Mesothelial cell of epicardium (in vitro differentiated cells): ENCODE data around the gene RUNX3. TPM values are rescaled to one million over a fixed set of nuclear protein-coding genes. Genes with fewer than 3 reads are reported as not detected.

Source experiments
- DNase-seq, 2 experiments: peaks; one replicate each; pipeline ENCODE4 v3.0.0; 2021; ENCODE audit warnings: low spot score in 2 of 2; ENCODE audit not compliant: unreplicated experiment in 2 of 2
- H3K27ac Mint-ChIP-seq: 2 replicates; pipeline ENCODE4 v1.8.0; 2021; ENCODE audit warnings: mixed read lengths
- H3K27me3 Mint-ChIP-seq: 2 replicates; pipeline ENCODE4 v1.8.0; 2021; ENCODE audit warnings: low read depth, mixed read lengths
- H3K36me3 Mint-ChIP-seq: 2 replicates; pipeline ENCODE4 v1.8.0; 2021; ENCODE audit warnings: mixed read lengths
- H3K4me1 Mint-ChIP-seq: 2 replicates; pipeline ENCODE4 v1.8.0; 2021; ENCODE audit warnings: mixed read lengths
- H3K4me3 Mint-ChIP-seq: 2 replicates; pipeline ENCODE4 v1.8.0; 2021; ENCODE audit warnings: mild to moderate bottlenecking, moderate library complexity, mixed read lengths
- H3K9me3 Mint-ChIP-seq: 2 replicates; pipeline ENCODE4 v1.8.0; 2021; ENCODE audit warnings: mixed read lengths
- total RNA-seq: library from RNA; stranded (reverse); gene quantifications from 3 replicates; pipeline ENCODE4 v1.2.1, GENCODE V29; 2021
- TF ChIP-seq, protein P1 (sequence below): fragments of 200-600 bp; sonication (generic); IDR thresholded peaks from one replicate; pipeline ENCODE4 v1.5.0; 2021; ENCODE audit warnings: antibody characterized with exemption; ENCODE audit not compliant: unreplicated experiment

The RUNX3 gene
- total RNA-seq, 1 donor from 2014 or later = 0.13 TPM

DNA sequence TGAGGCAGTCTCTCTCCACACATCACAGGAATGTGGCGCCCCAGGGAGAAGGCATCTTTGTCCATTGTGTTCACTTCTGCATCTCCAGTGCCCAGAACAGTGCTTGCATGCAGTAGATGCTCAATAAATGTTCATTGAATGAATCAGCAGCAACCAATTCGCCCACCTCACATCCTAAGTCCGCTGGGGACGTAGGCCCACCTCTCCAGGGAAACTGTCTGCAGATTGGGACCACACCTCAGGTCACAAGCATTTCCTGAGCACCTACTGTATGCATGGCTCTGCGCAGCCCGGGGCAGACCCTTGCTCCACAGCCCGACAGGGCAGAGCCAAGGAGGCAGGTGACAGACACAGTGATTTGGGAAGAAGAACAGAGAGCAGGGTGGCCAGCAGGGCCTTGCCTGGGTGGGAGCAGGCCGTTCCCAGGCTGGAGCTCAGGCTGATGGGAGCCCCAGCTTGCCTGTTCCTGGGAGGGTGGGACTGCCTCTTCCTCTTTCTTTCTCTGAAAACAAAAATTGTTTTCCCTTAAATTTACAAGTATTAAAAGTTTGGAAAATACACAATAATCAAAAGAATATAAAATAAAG is 25.8 kb upstream of the RUNX3 start:
- no peaks in the 10 kb centered on the region for H3K27me3 Mint-ChIP-seq
- no peaks in the 10 kb centered on the region for H3K9me3 Mint-ChIP-seq
- DNase-seq = no peak

DNA sequence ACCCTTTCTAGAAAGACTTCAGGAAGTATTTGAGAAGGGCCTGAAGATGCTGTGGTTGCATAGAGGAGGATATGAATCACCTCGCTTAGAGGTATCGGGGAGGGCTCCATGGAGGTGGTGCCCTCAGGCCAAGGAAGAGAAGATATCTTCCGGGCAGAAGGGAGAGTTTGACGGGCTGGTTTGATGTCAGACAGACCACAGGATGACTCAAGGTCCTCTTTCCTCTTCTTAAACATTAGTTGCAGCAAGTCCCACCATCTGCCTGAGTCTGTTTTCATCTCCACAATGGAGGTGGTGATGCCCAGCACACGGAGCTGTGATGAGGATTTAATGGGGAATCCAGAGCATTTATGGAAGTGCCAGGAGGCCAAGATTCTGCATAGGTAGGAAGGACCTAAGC is 25.1 kb upstream of the RUNX3 start:
- Mint-ChIP-seq H3K4me3 (no peak overlapping the region), H3K27me3 (no peaks in the 10 kb centered on the region)
- TF ChIP-seq, protein P1, sequence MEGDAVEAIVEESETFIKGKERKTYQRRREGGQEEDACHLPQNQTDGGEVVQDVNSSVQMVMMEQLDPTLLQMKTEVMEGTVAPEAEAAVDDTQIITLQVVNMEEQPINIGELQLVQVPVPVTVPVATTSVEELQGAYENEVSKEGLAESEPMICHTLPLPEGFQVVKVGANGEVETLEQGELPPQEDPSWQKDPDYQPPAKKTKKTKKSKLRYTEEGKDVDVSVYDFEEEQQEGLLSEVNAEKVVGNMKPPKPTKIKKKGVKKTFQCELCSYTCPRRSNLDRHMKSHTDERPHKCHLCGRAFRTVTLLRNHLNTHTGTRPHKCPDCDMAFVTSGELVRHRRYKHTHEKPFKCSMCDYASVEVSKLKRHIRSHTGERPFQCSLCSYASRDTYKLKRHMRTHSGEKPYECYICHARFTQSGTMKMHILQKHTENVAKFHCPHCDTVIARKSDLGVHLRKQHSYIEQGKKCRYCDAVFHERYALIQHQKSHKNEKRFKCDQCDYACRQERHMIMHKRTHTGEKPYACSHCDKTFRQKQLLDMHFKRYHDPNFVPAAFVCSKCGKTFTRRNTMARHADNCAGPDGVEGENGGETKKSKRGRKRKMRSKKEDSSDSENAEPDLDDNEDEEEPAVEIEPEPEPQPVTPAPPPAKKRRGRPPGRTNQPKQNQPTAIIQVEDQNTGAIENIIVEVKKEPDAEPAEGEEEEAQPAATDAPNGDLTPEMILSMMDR = no peak

More for the DNA sequence above, 25.8 kb upstream of the RUNX3 start:
- Mint-ChIP-seq H3K4me3 (no peak overlapping the region), H3K4me1 (no peaks in the 10 kb centered on the region), H3K36me3 (no peaks in the 10 kb centered on the region), H3K27ac (no peak overlapping the region)
- TF ChIP-seq, protein P1 = no peak

DNA sequence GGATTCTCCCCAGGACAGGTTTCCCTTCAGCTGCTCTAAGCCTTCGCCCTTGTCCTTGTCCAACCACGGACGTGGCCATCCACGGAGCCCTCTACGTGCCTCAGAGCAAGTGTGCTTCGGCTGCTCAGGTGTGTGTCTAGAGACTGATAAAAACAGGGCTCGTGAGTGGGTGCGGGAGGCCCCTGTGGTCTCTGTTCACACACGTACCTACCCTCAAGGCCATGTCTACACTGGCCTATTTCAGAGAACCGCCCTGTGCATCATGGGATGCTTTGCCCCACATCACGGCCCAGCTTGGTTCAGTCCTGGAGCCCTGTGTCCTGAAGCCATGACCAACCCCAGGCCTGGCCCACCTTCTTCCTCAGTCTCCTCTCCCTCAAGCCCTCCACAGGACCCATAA is 24.6 kb upstream of the RUNX3 start:
- DNase-seq = no peak
- Mint-ChIP-seq H3K27ac (no peak overlapping the region), H3K4me1 (no peaks in the 10 kb centered on the region), H3K9me3 (no peaks in the 10 kb centered on the region), H3K4me3 (no peak overlapping the region), H3K27me3 (no peaks in the 10 kb centered on the region), H3K36me3 (no peaks in the 10 kb centered on the region)
- TF ChIP-seq, protein P1 = no peak

More for the DNA sequence above, 25.1 kb upstream of the RUNX3 start:
- DNase-seq = no peak
- Mint-ChIP-seq H3K36me3 (no peaks in the 10 kb centered on the region), H3K27ac (no peak overlapping the region), H3K9me3 (no peaks in the 10 kb centered on the region), H3K4me1 (no peaks in the 10 kb centered on the region)

DNA sequence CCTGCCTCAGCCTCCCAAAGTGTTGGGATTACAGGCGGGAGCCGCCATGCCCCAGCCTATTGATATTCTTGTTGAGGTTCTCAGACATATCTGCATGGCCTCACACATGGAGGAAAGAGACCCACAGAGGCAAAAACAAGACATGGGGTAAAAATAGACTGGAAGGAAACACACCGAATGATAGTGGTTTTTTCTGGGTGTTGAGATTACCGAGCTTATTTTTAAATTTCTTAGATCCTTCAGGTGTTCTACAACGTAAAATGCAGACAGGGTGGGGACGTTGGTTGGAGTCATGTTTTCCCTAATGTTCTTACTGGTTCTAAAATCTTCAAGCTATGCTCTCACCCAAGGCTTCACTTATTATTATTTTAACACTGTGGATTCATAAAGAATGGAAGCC is 23.9 kb upstream of the RUNX3 start:
- Mint-ChIP-seq H3K27me3 (no peaks in the 10 kb centered on the region), H3K4me3 (no peak overlapping the region), H3K4me1 (no peaks in the 10 kb centered on the region), H3K36me3 (no peaks in the 10 kb centered on the region), H3K27ac (no peak overlapping the region), H3K9me3 (no peaks in the 10 kb centered on the region)
- TF ChIP-seq, protein P1 = no peak
- no peak for DNase-seq

DNA sequence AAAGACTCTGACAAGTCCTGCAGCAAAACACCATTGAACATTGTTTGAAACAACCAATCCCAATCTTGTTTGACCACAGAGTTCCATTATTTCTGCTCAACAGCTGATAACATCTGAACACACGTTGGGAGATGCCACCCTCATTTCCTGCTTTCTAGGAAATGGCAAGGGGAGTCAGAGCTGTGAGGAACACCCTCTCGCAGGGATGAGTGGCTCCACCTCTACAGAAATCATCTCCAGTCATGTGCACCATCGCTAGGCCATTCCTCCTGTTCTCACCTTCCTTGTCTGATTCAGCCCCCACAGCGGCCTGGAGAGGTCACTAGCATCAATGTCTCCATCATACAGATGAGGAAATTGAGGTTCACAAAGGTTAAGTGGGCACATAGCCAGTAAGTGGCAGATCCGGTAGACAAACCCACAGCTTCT is 22.4 kb upstream of the RUNX3 start:
- Mint-ChIP-seq H3K27me3 (no peaks in the 10 kb centered on the region), H3K36me3 (no peaks in the 10 kb centered on the region), H3K27ac (no peak overlapping the region), H3K9me3 (no peaks in the 10 kb centered on the region), H3K4me1 (no peaks in the 10 kb centered on the region), H3K4me3 (no peak overlapping the region)
- DNase-seq = no peak
- TF ChIP-seq, protein P1 = no peak
